ENCODE data around the gene DISC1. TPM values are rescaled to one million over a fixed set of nuclear protein-coding genes. Genes with fewer than 3 reads are reported as not detected.

DISC1 gene
- total RNA-seq, 1 donor from 2014 or later, result 9.5 TPM

GRCh38 chr1:231844986-231845502, 218.5 kb downstream of the DISC1 start:
- H3K27ac ChIP-seq, result no peak overlapping the region
- ATAC-seq (no peak), DNase-seq (no peak)
- H3K27me3 ChIP-seq, result no peaks in the 10 kb centered on the region
- no peaks in the 10 kb centered on the region for H3K36me3 ChIP-seq
- H3K9me3 ChIP-seq, result no peaks in the 10 kb centered on the region
- peak; percentile 17 for TF ChIP-seq CTCF (IDR thresholded peaks at IDR 0.05)
- intact Hi-C loops (cut with DNase I), result no loop called here
- peaks cover 8% of the 10 kb centered on the region for H3K4me1 ChIP-seq
- no peak overlapping the region for H3K4me3 ChIP-seq

GRCh38 chr1:231847612-231848397, 221.2 kb downstream of the DISC1 start:
- TF ChIP-seq CTCF (IDR thresholded peaks at IDR 0.05), result no peak
- Histone ChIP-seq H3K4me1 (peaks cover 8% of the 10 kb centered on the region), H3K27ac (no peak overlapping the region), H3K9me3 (no peaks in the 10 kb centered on the region), H3K4me3 (no peak overlapping the region), H3K36me3 (no peaks in the 10 kb centered on the region), H3K27me3 (no peaks in the 10 kb centered on the region)
- intact Hi-C loops (cut with DNase I), result no loop called here
- ATAC-seq (no peak), DNase-seq (no peak)

GRCh38 chr1:231849981-231850380, 223.4 kb downstream of the DISC1 start:
- H3K4me1 ChIP-seq, result peaks cover 2% of the 10 kb centered on the region
- intact Hi-C loops (cut with DNase I), result no loop called here
- ATAC-seq, result no peak
- no peak for TF ChIP-seq CTCF (IDR thresholded peaks at IDR 0.05)
- H3K27me3 ChIP-seq, result no peaks in the 10 kb centered on the region
- H3K9me3 ChIP-seq, result no peaks in the 10 kb centered on the region
- H3K27ac ChIP-seq, result no peak overlapping the region
- DNase-seq, result no peak
- H3K4me3 ChIP-seq, result no peak overlapping the region
- H3K36me3 ChIP-seq, result no peaks in the 10 kb centered on the region

GRCh38 chr1:231850786-231851185, 224.2 kb downstream of the DISC1 start:
- no peaks in the 10 kb centered on the region for H3K36me3 ChIP-seq
- ATAC-seq (no peak), DNase-seq (no peak)
- no peak for TF ChIP-seq CTCF (IDR thresholded peaks at IDR 0.05)
- H3K4me3 ChIP-seq, result no peak overlapping the region
- no peaks in the 10 kb centered on the region for H3K27me3 ChIP-seq
- no peaks in the 10 kb centered on the region for H3K9me3 ChIP-seq
- no peak overlapping the region for H3K27ac ChIP-seq
- intact Hi-C loops (cut with DNase I), result no loop called here
- no peaks in the 10 kb centered on the region for H3K4me1 ChIP-seq

GRCh38 chr1:231853588-231854207, 227.1 kb downstream of the DISC1 start:
- H3K36me3 ChIP-seq, result no peaks in the 10 kb centered on the region
- TF ChIP-seq CTCF (IDR thresholded peaks at IDR 0.05), result no peak
- H3K27me3 ChIP-seq, result no peaks in the 10 kb centered on the region
- no peak overlapping the region for H3K4me3 ChIP-seq
- H3K4me1 ChIP-seq, result no peaks in the 10 kb centered on the region
- H3K27ac ChIP-seq, result no peak overlapping the region
- intact Hi-C loops (cut with DNase I), result no loop called here
- ATAC-seq (peak; percentile 23), DNase-seq (no peak)
- no peaks in the 10 kb centered on the region for H3K9me3 ChIP-seq
